H1 (cell line): ENCODE data around the gene NFIC. TPM values are rescaled to one million over a fixed set of nuclear protein-coding genes. Genes with fewer than 3 reads are reported as not detected.

Experiments used
- CTCF ChIA-PET: fragments of 300-600 bp; sonication (Branson Sonifier 250); formaldehyde crosslinking; loops from one replicate; lab custom pipeline; 2021; ENCODE audit not compliant: partially characterized antibody; lab: Charles Lee
- POLR2A ChIA-PET: fragments of 300-600 bp; sonication (Branson Sonifier 250); formaldehyde crosslinking; loops from one replicate; lab custom pipeline; 2021; ENCODE audit warnings: inconsistent platforms; ENCODE audit not compliant: partially characterized antibody; lab: Charles Lee
- DNase-seq, 2 experiments: peaks; one replicate each; pipeline versions ENCODE4 v3.0.0 to v3.0.0-alpha.2; 2010 to 2022; ENCODE audit warnings: low spot score in 2 of 2, low read depth in 1 of 2, mixed read lengths in 1 of 2
- FAIRE-seq: peaks from 2 replicates; lab custom pipeline; 2011; peaks lifted over from hg19 to GRCh38; lab: Jason Lieb, UNC
- H2AFZ ChIP-seq: 2 replicates; pipeline ENCODE4 v1.8.1; 2012; ENCODE audit warnings: low read length, inconsistent platforms
- H2AK5ac ChIP-seq: 2 replicates; pipeline ENCODE4 v1.6.1; 2013; ENCODE audit warnings: low read depth, low read length
- H2BK120ac ChIP-seq: replicated peaks from 2 replicates; pipeline ENCODE3; 2013; ENCODE audit warnings: low read depth, low read length, inconsistent platforms
- H2BK12ac ChIP-seq: 2 replicates; pipeline ENCODE4 v1.6.1; 2013; ENCODE audit warnings: low read depth, low read length
- H2BK15ac ChIP-seq: 2 replicates; pipeline ENCODE4 v1.6.1; 2013; ENCODE audit warnings: low read length
- H2BK20ac ChIP-seq: 2 replicates; pipeline ENCODE4 v1.6.1; 2013; ENCODE audit warnings: low read length
- H2BK5ac ChIP-seq: 2 replicates; pipeline ENCODE4 v1.6.1; 2013; ENCODE audit warnings: low read depth, low read length
- H3K14ac ChIP-seq: 2 replicates; pipeline ENCODE4 v1.6.1; 2013; ENCODE audit warnings: inconsistent platforms; ENCODE audit not compliant: insufficient read length
- H3K18ac ChIP-seq: 2 replicates; pipeline ENCODE4 v1.6.1; 2013; ENCODE audit warnings: low read length; ENCODE audit errors: extremely low read depth
- H3K23ac ChIP-seq: 2 replicates; pipeline ENCODE4 v1.6.1; 2013; ENCODE audit warnings: inconsistent platforms; ENCODE audit not compliant: insufficient read length
- H3K23me2 ChIP-seq: 2 replicates; pipeline ENCODE4 v1.6.1; 2013; ENCODE audit warnings: low read depth, low read length
- H3K27ac ChIP-seq: 2 replicates; pipeline ENCODE4 v1.6.1; 2011; ENCODE audit warnings: low read depth, low read length, inconsistent platforms
- H3K27me3 ChIP-seq, 4 experiments: replicated peaks in 1 of 4; 1 replicate in 1 of 4; 2 replicates in 3 of 4; pipeline versions ENCODE4 v1.6.1 to v1.8.1; 2011 to 2013; ENCODE audit warnings: low read length in 3 of 4, mild to moderate bottlenecking in 3 of 4, inconsistent platforms in 2 of 4, mixed read lengths in 2 of 4, moderate library complexity in 1 of 4; ENCODE audit not compliant: control insufficient read depth in 3 of 4, insufficient read depth in 3 of 4; ENCODE audit errors: extremely low read depth in 1 of 4
- H3K36me3 ChIP-seq, 4 experiments: 2 replicates each; pipeline versions ENCODE4 v1.6.1 to v1.8.1; 2011 to 2013; ENCODE audit warnings: mild to moderate bottlenecking in 4 of 4, low read length in 3 of 4, moderate library complexity in 2 of 4, control low read depth in 1 of 4, inconsistent platforms in 1 of 4; ENCODE audit not compliant: insufficient read depth in 4 of 4, control insufficient read depth in 2 of 4
- H3K4ac ChIP-seq: replicated peaks from 2 replicates; pipeline ENCODE3; 2013; ENCODE audit warnings: low read length, low read depth, mixed read lengths, inconsistent platforms; ENCODE audit not compliant: insufficient read length
- H3K4me1 ChIP-seq, 4 experiments: replicated peaks in 1 of 4; 1 replicate in 1 of 4; 2 replicates in 3 of 4; pipeline versions ENCODE4 v1.6.1 to v1.8.1; 2011 to 2013; ENCODE audit warnings: low read length in 3 of 4, inconsistent platforms in 2 of 4, mixed read lengths in 1 of 4; ENCODE audit not compliant: insufficient read depth in 4 of 4, control insufficient read depth in 3 of 4
- H3K4me2 ChIP-seq, 2 experiments: 2 replicates each; pipeline versions ENCODE4 v1.6.1 to v1.8.1; 2011 to 2013; ENCODE audit warnings: low read depth in 2 of 2, low read length in 2 of 2, control low read depth in 1 of 2, inconsistent platforms in 1 of 2, mild to moderate bottlenecking in 1 of 2; ENCODE audit not compliant: insufficient read depth in 1 of 2
- H3K4me3 ChIP-seq, 4 experiments: fragments of 200-600, 300-600 bp in 1 of 4; sonication (generic), shearing (Covaris generic), sonication (Bioruptor Twin) in 1 of 4; 2 replicates each; pipeline versions ENCODE4 v1.5.1 to v1.8.1; 2011 to 2016; ENCODE audit warnings: low read length in 4 of 4, low read depth in 3 of 4, control low read depth in 2 of 4, inconsistent platforms in 2 of 4, mild to moderate bottlenecking in 2 of 4, mixed read lengths in 1 of 4, moderate library complexity in 1 of 4; ENCODE audit not compliant: insufficient read depth in 2 of 4; ENCODE audit errors: extremely low read depth in 1 of 4
- H3K56ac ChIP-seq: replicated peaks from 2 replicates; pipeline ENCODE3; 2013; ENCODE audit warnings: low read depth, mild to moderate bottlenecking, mixed read lengths, low read length, inconsistent platforms; ENCODE audit not compliant: insufficient read length
- H3K79me1 ChIP-seq: 2 replicates; pipeline ENCODE4 v1.6.1; 2013; ENCODE audit warnings: low read depth, low read length, control low read depth
- H3K79me2 ChIP-seq, 2 experiments: 2 replicates each; pipeline versions ENCODE4 v1.6.1 to v1.8.1; 2012 to 2013; ENCODE audit warnings: low read length in 2 of 2, mild to moderate bottlenecking in 2 of 2, inconsistent platforms in 1 of 2; ENCODE audit not compliant: insufficient read depth in 2 of 2, control insufficient read depth in 1 of 2
- H3K9ac ChIP-seq, 4 experiments: replicated peaks in 1 of 4; 1 replicate in 1 of 4; 2 replicates in 3 of 4; pipeline versions ENCODE4 v1.6.1 to v1.8.1; 2011 to 2013; ENCODE audit warnings: low read depth in 3 of 4, low read length in 3 of 4, control low read depth in 2 of 4, mild to moderate bottlenecking in 2 of 4, moderate library complexity in 2 of 4, inconsistent platforms in 1 of 4; ENCODE audit errors: extremely low read depth in 1 of 4
- H3K9me3 ChIP-seq, 2 experiments: 2 replicates each; pipeline versions ENCODE4 v1.6.1 to v1.8.1; 2012 to 2013; ENCODE audit warnings: mild to moderate bottlenecking in 2 of 2, moderate library complexity in 2 of 2, control low read depth in 1 of 2, inconsistent platforms in 1 of 2, low read depth in 1 of 2, low read length in 1 of 2, mixed read lengths in 1 of 2; ENCODE audit not compliant: insufficient read depth in 2 of 2
- H4K20me1 ChIP-seq, 2 experiments: replicated peaks in 1 of 2; 2 replicates each; pipeline versions ENCODE3 to v1.8.1; 2011 to 2013; ENCODE audit warnings: inconsistent platforms in 2 of 2, low read length in 2 of 2, mild to moderate bottlenecking in 1 of 2; ENCODE audit not compliant: insufficient read depth in 2 of 2, control insufficient read depth in 1 of 2
- H4K5ac ChIP-seq: 2 replicates; pipeline ENCODE4 v1.6.1; 2013; ENCODE audit warnings: low read length, low read depth, mixed read lengths, inconsistent platforms; ENCODE audit not compliant: insufficient read length
- H4K8ac ChIP-seq: 2 replicates; pipeline ENCODE4 v1.8.0; 2013; ENCODE audit warnings: mild to moderate bottlenecking, moderate library complexity, low read length, inconsistent platforms; ENCODE audit not compliant: insufficient read depth; ENCODE audit errors: extremely low read depth
- H4K91ac ChIP-seq: replicated peaks from 2 replicates; pipeline ENCODE3; 2013; ENCODE audit warnings: low read length, mixed read lengths, inconsistent platforms; ENCODE audit not compliant: insufficient read length
- ATF3 ChIP-seq: IDR thresholded peaks from 2 replicates; pipeline ENCODE4 v1.6.1; 2011; ENCODE audit warnings: low read depth, mild to moderate bottlenecking, low read length; ENCODE audit not compliant: insufficient read depth
- CTCF ChIP-seq, 3 experiments: IDR thresholded peaks; 1 replicate in 2 of 3; 2 replicates in 1 of 3; pipeline versions ENCODE4 v1.5.1 to v1.6.1; 2011; ENCODE audit warnings: low read length in 3 of 3, mild to moderate bottlenecking in 3 of 3, inconsistent platforms in 2 of 3, low read depth in 1 of 3, moderate library complexity in 1 of 3; ENCODE audit not compliant: insufficient read depth in 1 of 3; ENCODE audit errors: control extremely low read depth in 1 of 3
- FOSL1 ChIP-seq: IDR thresholded peaks from 2 replicates; pipeline ENCODE4 v1.6.1; 2011; ENCODE audit warnings: mild to moderate bottlenecking, low read depth, low read length, moderate library complexity; ENCODE audit not compliant: insufficient read depth
- HDAC2 ChIP-seq, 2 experiments: fragments of 300-600 bp in 1 of 2; sonication (generic) in 1 of 2; IDR thresholded peaks; 2 replicates each; pipeline ENCODE4 v1.6.1; 2011 to 2012; ENCODE audit warnings: low read depth in 2 of 2, low read length in 2 of 2, mild to moderate bottlenecking in 2 of 2, moderate library complexity in 2 of 2, borderline replicate concordance in 1 of 2, inconsistent platforms in 1 of 2
- JUN ChIP-seq: IDR thresholded peaks from 2 replicates; pipeline ENCODE4 v1.6.1; 2011; ENCODE audit warnings: low read depth, mild to moderate bottlenecking, improper control_type of control experiment, low read length
- MAFK ChIP-seq: IDR thresholded peaks from 2 replicates; pipeline ENCODE4 v1.6.1; 2012; ENCODE audit warnings: low read depth, mild to moderate bottlenecking, improper control_type of control experiment, low read length
- POU5F1 ChIP-seq: IDR thresholded peaks from 2 replicates; pipeline ENCODE4 v1.6.1; 2011; ENCODE audit warnings: low read depth, mild to moderate bottlenecking, low read length, moderate library complexity
- WGBS, 2 experiments: shearing (Covaris generic) in 1 of 2; methylation state at CpG; one replicate each; pipeline versions ENCODE4 v1.1.6 to v1.1.7; 2013 to 2015; ENCODE audit warnings: low lambda C conversion rate in 2 of 2, mixed read lengths in 2 of 2, inconsistent platforms in 1 of 2, low coverage in 1 of 2, missing lambda C conversion rate in 1 of 2; ENCODE audit not compliant: insufficient replicate concordance in 2 of 2, insufficient coverage in 1 of 2, insufficient read length in 1 of 2; ENCODE audit errors: extremely low coverage in 1 of 2, missing lambda C conversion rate in 1 of 2; 5-methylcytosine and 5-hydroxymethylcytosine counted together
- polyA plus RNA-seq, 7 experiments: library from polyadenylated mRNA; depleted of rRNA in 3 of 7; stranded (reverse) in 5 of 7; unstranded in 2 of 7; fragments of >200 nt in 5 of 7; fragments of 200-250 nt in 2 of 7; gene quantifications; 1 replicate in 5 of 7; 2 replicates in 1 of 7; 4 replicates in 1 of 7; pipeline versions ENCODE4 v1.2.1 to v1.2.3, GENCODE V29; 2011 to 2013; ENCODE audit warnings: missing spikeins in 2 of 7, mixed read lengths in 2 of 7
- total RNA-seq: library from RNA; stranded (reverse); fragmentation: NEBNext Ultra II Directional; extraction: Animal tissue kit (Norgen Biotek cat#: 25700); gene quantifications from 2 replicates; pipeline ENCODE4 v1.2.1, GENCODE V29; 2021

The NFIC gene
- total and polyA plus RNA-seq, 2 of the 8 experiments (the other 6 are each of a cell fraction or from before 2014, with no cell fraction given) = 0.56 to 3.2 TPM

GRCh38 chr19:3477951-3478350 lies 111.6 kb downstream of the NFIC start:
- no peak for FAIRE-seq

More at GRCh38 chr19:3477951-3478350, 111.6 kb downstream of the NFIC start:
- peaks cover 0 to 10% of the 10 kb centered on the region in 2 experiments for H4K20me1 ChIP-seq
- H3K4me3 ChIP-seq = no peak overlapping the region
- TF ChIP-seq ATF3 (no peak), JUN (no peak), FOSL1 (no peak), POU5F1 (no peak), HDAC2 (IDR thresholded peaks at IDR 0.05; ENCODE audit: borderline replicate concordance in 1 of 2, low read depth in 2 of 2, low read length in 2 of 2) (no peak), MAFK (no peak), CTCF (IDR thresholded peaks at IDR 0.05; ENCODE audit: control extremely low read depth in 1 of 3, insufficient read depth in 1 of 3, low read depth in 1 of 3, low read length in 3 of 3) (no peak)
- H2BK5ac ChIP-seq = no peak overlapping the region
- no peak overlapping the region for H3K9ac ChIP-seq
- CTCF ChIA-PET = interaction anchor here (0.6 to 1.0 kb wide), 4 partner anchors 8 to 152 kb away, joined by 3 to 4 read pairs (median 3); no protein-coding TSS in a partner anchor
- no peaks in the 10 kb centered on the region for H3K79me1 ChIP-seq
- peak overlapping the region; percentile 61; the same call in 1 of the 2 replicates for H2BK20ac ChIP-seq
- H4K91ac ChIP-seq = peak overlapping the region; percentile 49
- no peak overlapping the region for H4K5ac ChIP-seq
- H3K79me2 ChIP-seq = no peaks in the 10 kb centered on the region
- no peak overlapping the region for H2BK120ac ChIP-seq
- no peak overlapping the region; the same call in 1 of the 2 replicates for H2BK15ac ChIP-seq
- H3K14ac ChIP-seq = no peak overlapping the region
- POLR2A ChIA-PET = interaction anchor here (0.8 to 1.5 kb wide), 2 partner anchors 14 to 44 kb away, joined by 3 read pairs; no protein-coding TSS in a partner anchor
- H3K9me3 ChIP-seq = no peaks in the 10 kb centered on the region
- peak overlapping the region; percentile 83; the same call in 1 of the 2 replicates for H2AK5ac ChIP-seq
- H3K27me3 ChIP-seq = peaks cover 0 to 7% (median 2%) of the 10 kb centered on the region in 4 experiments; a peak in 3 of 7 replicates
- peak overlapping the region; percentile 48 to 58; a peak in 2 of 4 replicates for H3K4me2 ChIP-seq
- H3K56ac ChIP-seq = no peak overlapping the region
- H3K18ac ChIP-seq = peak overlapping the region; percentile 28; the same call in 1 of the 2 replicates
- H2BK12ac ChIP-seq = 0 out of 2 replicates have a peak overlapping the region, but pooled peaks have one; percentile 17
- WGBS, 2 experiments = 88% methylated on average over 2 of the region's 2 CpGs; no CpG with 5 or more reads in 1 of the 2 experiments
- peaks cover 0 to 7% (median 5%) of the 10 kb centered on the region in 4 experiments; a peak in 6 of 7 replicates for H3K4me1 ChIP-seq
- H4K8ac ChIP-seq = no peak overlapping the region
- H2AFZ ChIP-seq = no peak overlapping the region
- peak overlapping the region; percentile 47 for H3K4ac ChIP-seq
- H3K36me3 ChIP-seq = no peaks in the 10 kb centered on the region
- no peak for DNase-seq
- peaks cover 23% of the 10 kb centered on the region; the same call in 1 of the 2 replicates for H3K23me2 ChIP-seq
- H3K23ac ChIP-seq = no peak overlapping the region
- no peak overlapping the region for H3K27ac ChIP-seq
